Activated CD8-positive, alpha-beta memory T cell treated with anti-CD3 and anti-CD28 coated beads for 36 hours (primary cell): ENCODE results near the gene ABAT. TPM values are rescaled to one million over a fixed set of nuclear protein-coding genes. Genes with fewer than 3 reads are reported as not detected.

Source experiments
- CTCF ChIA-PET: fragments of 350-600 bp; sonication (Branson Sonifier 250); formaldehyde crosslinking; loops from one replicate; lab custom pipeline; 2021; ENCODE audit warnings: antibody characterized with exemption; lab: Charles Lee
- POLR2A ChIA-PET: fragments of 350-600 bp; sonication (Branson Sonifier 250); formaldehyde crosslinking; loops from one replicate; lab custom pipeline; 2021; ENCODE audit warnings: antibody characterized with exemption; lab: Charles Lee
- total RNA-seq, 2 experiments: library from RNA; stranded (reverse); gene quantifications; one replicate each; pipeline ENCODE4 v1.2.3, GENCODE V29; 2021

ABAT gene
- total RNA-seq, 2 experiments from 2014 or later, result 9.8 to 10.7 TPM

DNA sequence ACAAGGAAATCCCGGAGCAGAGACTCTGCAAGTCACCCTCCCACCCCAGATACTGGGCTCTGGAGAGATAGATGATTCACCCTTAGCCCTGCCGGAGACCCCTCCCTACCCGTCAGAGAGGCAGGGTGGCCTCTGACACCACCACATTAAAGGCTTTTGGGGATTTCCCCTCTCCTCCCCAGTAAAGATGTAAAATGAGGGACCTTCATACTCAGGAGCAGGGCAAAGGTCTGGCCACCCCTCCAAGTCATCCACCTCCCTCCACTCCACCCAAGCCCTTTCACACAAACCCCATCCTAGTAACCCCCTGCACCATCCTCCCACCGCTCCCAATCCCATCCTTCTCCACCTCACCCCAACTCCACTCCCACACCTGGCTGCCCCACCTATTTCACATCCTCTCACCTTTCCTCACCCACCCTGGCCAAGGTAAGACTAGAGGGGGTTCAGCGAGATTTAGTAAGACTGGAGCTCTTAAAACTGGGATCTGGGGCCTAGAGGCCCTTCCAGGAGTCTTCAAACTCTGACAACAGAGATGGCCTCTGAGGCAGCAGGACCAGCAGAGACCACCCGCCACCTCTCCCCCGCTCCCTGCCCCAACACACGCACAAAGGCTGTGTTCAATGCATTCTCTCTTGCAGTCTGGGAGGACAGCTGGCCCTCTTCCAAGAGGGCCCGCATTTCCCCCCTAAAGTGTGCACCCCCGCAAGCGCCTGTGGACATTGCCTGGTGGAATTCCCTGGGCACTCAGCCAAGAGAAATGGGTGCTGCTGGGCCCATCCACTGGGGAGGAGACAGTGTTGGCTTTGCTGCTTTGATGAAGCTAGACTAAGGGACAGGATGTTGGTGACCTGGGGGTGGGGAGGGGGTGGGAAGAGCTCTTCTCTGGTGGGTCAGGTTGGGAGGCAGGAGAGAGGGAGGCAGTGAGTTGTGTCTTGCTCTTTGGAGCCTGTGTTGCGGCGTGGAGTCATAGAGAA is 1.1 kb downstream of the ABAT start:
- ChIA-PET CTCF (no interaction called here), POLR2A (no interaction called here)

DNA sequence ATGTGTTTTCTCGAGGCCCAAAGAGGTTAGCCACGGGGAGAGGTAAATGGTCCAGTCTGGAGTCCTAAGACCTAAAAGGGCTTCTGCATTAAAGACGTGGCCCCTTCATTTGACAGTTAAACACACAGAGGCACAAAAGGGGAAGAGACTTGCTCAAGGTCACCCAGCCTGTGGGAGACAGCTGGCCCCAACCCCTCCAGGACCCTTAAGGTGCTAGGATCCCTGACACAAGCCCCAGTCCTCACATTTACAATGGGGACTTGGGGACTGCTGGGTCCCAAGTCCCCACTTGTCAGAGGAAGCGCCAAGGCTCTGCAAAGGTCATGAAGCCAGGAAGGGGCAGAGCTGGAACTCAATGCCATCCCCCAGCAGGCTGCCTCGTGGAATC is 1.7 kb downstream of the ABAT start:
- ChIA-PET CTCF (no interaction called here), POLR2A (no interaction called here)

GRCh38 chr16:8676737-8677375 is 2.4 kb downstream of the ABAT start:
- ChIA-PET CTCF (no interaction called here), POLR2A (no interaction called here)

DNA sequence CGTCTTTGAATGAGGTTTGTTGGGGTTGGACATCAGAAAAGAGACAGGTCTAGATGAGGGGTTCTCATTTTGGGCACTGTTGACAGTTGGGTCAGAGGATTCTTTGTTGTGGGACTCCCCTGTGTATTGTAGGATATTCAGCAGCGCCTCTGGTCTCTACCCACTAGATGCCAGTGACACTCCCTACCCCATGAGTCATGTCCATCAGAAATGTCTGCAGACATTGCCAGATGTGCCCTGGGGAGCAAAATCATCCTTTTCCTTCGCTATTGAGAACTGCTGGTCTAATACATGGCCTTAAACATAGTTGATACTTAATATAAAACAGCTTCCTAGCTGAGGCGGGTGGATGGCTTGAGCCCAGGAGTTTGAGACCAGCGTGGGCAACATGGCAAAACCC is 3.1 kb downstream of the ABAT start:
- POLR2A ChIA-PET, result no interaction called here

DNA sequence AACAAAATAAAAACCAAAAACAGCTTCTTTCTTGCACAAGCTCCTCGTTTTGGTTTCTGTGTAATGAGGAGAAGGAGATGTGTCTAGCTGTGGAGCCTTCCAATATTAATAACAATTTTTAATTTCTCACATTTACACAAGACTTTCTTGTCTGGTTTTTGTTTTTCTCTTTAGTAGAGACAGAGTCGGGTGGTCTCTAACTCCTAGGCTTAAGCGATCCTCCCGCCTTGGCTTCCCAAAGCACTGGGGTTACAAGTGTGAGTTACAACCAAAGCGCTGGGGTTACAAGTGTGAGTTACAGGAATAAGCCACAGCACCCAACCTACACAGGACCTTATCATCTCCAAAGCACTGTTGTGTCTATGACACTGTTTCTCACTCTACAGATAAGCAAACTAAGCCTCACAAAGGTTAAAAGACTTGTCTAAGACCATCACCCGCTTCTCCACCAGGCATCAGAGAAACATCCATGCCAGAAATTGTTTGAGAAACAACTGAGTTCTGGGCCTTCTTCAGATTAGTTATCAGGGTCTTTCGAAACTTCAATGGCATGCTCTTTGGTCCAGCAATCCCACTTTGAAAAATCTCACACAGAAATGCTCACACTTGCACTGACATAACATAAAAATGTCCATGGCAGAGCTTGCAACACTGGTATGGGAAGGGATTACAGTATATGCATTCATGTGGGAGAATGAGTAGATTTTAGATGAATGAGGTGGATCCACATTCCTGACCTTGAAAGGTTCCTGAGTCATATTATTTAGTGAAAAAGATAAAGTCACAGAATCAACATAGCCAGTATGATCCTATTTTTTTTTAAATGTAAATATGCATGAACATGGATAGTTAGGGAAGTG is 3.9 kb downstream of the ABAT start:
- POLR2A ChIA-PET, result no interaction called here
- CTCF ChIA-PET, result no interaction called here

More for the DNA sequence above, 3.1 kb downstream of the ABAT start:
- CTCF ChIA-PET, result no interaction called here

GRCh38 chr16:8679151-8679550 is 4.7 kb downstream of the ABAT start:
- ChIA-PET POLR2A (no interaction called here), CTCF (no interaction called here)

- POLR2A ChIA-PET, result no interaction called here
- CTCF ChIA-PET, result interaction anchor here (0.8 kb wide), 1 partner anchor 379 kb away, joined by 3 read pairs; no protein-coding TSS in a partner anchor
These were observed 8.3 kb downstream of the ABAT start for GRCh38 chr16:8682551-8683259.

- CTCF ChIA-PET, result interaction anchor here (0.8 kb wide), 1 partner anchor 379 kb away, joined by 3 read pairs; no protein-coding TSS in a partner anchor
- POLR2A ChIA-PET, result interaction anchor here (0.5 kb wide), 1 partner anchor 326 kb away, joined by 4 read pairs; no protein-coding TSS in a partner anchor
These were observed 9.2 kb downstream of the ABAT start for GRCh38 chr16:8683640-8684039.

DNA sequence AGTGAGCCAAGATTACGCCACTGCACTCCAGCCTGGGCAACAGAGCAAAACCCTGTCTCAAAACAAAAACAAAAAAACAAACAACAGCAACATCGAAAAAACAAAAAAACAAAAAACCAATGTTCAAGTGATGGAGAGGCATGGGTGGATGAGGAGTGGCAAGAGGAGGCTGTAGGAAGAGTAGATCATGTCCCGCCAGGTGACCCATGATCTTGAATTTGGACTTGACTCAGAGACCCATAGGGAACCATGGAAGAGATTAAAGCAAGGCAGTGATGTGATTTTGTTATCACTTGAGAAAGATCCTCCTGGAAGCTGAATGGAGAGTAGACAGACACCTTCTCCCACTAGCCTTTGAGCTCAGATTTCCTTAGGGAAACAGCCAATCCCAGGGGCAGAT is 11.2 kb downstream of the ABAT start:
- POLR2A ChIA-PET, result no interaction called here
- CTCF ChIA-PET, result no interaction called here

- CTCF ChIA-PET, result no interaction called here
- POLR2A ChIA-PET, result no interaction called here
These were observed 11.7 kb downstream of the ABAT start for GRCh38 chr16:8686031-8686621.

- POLR2A ChIA-PET, result no interaction called here
- CTCF ChIA-PET, result no interaction called here
These were observed 12.5 kb downstream of the ABAT start for GRCh38 chr16:8686879-8687278.

GRCh38 chr16:8689686-8690085 is 15.3 kb downstream of the ABAT start:
- ChIA-PET CTCF (interaction anchor here (0.6 kb wide), 1 partner anchor 190 kb away, joined by 4 read pairs; no protein-coding TSS in a partner anchor), POLR2A (no interaction called here)

- POLR2A ChIA-PET, result no interaction called here
- CTCF ChIA-PET, result no interaction called here
These were observed 17.3 kb downstream of the ABAT start for GRCh38 chr16:8691728-8692127.

DNA sequence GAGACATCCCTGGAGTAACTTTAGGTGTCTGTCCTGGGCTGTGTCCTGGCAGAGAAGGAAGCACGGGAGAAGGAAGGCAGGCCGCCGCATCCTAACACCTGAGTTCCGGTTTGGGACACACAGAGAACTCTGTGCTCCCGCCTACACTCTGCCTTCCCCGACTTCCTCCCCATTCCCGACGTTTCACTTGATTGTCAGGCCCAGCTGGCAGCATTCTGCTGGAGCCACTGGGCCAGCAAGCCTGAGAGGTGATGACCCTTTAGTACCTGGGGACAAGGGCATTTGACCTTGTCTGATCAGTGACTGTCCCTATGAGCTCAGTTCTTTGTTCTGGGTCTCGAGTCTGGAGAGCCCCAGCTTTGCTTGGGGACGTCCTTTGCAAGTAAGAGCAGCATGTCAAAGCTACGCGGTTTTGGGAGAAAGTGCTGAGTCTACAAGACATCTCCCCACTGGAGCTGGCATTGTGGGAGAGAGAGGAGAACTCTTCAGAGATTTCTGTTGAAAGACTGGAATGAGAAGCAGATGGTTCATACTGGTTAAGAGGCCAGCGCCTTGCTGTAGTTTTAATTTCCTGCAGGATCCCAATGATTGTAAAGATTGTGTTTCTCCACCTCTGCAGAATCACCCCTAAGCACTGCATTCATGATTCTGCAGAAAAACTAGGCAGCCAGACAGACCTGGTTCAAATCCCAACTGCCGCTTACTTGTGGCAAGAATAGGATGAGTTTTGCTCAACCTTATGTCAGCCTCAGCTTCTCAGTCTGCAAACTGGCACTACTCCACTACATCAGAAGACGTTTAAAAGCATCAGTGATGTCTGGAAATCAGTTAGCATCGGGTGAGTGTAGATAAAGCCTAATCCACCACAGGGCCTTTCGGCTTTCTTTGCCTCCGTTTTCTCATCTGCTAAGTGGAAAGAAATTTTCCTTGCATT is 20.6 kb downstream of the ABAT start:
- CTCF ChIA-PET, result no interaction called here

DNA sequence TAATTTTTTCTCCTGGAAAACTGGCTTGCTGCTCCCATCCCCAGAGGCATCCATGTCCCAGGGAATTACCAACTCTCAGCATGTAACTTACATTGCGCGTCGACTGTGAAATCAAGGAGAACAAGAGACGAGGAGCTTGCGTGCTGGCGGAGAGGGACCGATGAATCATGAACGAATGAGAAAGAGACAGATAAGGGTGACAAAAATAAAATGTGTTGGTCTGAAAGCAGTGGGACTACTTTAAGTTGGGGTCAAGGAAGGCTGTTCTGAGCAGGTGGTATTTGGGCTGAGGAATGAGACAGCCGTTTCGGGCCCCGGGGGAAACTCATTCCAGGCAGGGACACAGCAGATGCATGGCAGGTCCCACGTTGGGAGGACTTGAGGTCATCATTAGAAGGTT is 22.5 kb downstream of the ABAT start:
- POLR2A ChIA-PET, result interaction anchor here (0.6 kb wide), 1 partner anchor 155 kb away, joined by 8 read pairs; no protein-coding TSS in a partner anchor
- CTCF ChIA-PET, result no interaction called here

More for the DNA sequence above, 20.6 kb downstream of the ABAT start:
- POLR2A ChIA-PET, result no interaction called here

GRCh38 chr16:8697965-8698364 is 23.5 kb downstream of the ABAT start:
- ChIA-PET POLR2A (no interaction called here), CTCF (no interaction called here)

DNA sequence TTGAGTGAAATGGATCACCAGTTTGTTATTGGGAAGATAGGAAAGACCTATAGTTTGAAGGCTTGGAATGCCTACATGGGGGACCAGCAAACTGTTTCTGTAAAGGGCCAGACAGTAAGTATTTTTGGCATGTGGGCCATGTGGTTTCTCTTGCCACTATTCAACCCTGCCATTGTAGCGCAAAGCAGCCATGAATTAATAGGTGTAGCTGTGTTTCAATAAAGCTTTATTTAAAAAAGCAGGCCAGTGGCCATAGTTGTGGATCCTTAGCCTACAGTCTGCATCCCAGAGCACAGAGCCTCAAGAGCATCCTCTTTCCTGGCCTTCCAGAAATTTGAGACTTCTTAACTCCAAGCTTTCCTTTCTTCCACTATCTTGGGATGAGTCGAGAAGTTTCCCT is 29.3 kb downstream of the ABAT start:
- CTCF ChIA-PET, result no interaction called here
- POLR2A ChIA-PET, result no interaction called here

- ChIA-PET POLR2A (no interaction called here), CTCF (no interaction called here)
These were observed 29.7 kb downstream of the ABAT start for GRCh38 chr16:8704098-8704497.
